ENCODE data around the gene MBOAT2.

Gene MBOAT2

GRCh38 chr2:8929128-8929527, 74.4 kb downstream of the MBOAT2 start:
- Histone ChIP-seq H3K9ac (ENCODE audit: low read depth, low read length, poor library complexity, severe bottlenecking) (no peak overlapping the region), H4K20me1 (ENCODE audit: insufficient read depth, low read length, poor library complexity, severe bottlenecking) (no peaks in the 10 kb centered on the region), H3K36me3 (ENCODE audit: insufficient read depth, low read length) (no peaks in the 10 kb centered on the region), H3K4me3 (ENCODE audit: low read length, poor library complexity, severe bottlenecking) (no peak overlapping the region), H3K4me2 (ENCODE audit: low read depth, low read length, poor library complexity, severe bottlenecking) (no peak overlapping the region), H3K79me2 (ENCODE audit: insufficient read depth, low read length) (no peaks in the 10 kb centered on the region), H2AFZ (ENCODE audit: low read length) (no peak overlapping the region), H3K9me2 (replicated peaks; ENCODE audit: low read depth, low read length) (no peaks in the 10 kb centered on the region), H3K9me3 (ENCODE audit: insufficient read depth, low read depth, low read length) (no peaks in the 10 kb centered on the region), H3K27me3 (ENCODE audit: insufficient read depth, low read length, poor library complexity, severe bottlenecking) (no peaks in the 10 kb centered on the region), H3F3A (ENCODE audit: low read depth) (no peaks in the 10 kb centered on the region), H3K4me1 (ENCODE audit: insufficient read depth, low read length, poor library complexity, severe bottlenecking) (peaks cover 14% of the 10 kb centered on the region)
- TF ChIP-seq, protein P1, sequence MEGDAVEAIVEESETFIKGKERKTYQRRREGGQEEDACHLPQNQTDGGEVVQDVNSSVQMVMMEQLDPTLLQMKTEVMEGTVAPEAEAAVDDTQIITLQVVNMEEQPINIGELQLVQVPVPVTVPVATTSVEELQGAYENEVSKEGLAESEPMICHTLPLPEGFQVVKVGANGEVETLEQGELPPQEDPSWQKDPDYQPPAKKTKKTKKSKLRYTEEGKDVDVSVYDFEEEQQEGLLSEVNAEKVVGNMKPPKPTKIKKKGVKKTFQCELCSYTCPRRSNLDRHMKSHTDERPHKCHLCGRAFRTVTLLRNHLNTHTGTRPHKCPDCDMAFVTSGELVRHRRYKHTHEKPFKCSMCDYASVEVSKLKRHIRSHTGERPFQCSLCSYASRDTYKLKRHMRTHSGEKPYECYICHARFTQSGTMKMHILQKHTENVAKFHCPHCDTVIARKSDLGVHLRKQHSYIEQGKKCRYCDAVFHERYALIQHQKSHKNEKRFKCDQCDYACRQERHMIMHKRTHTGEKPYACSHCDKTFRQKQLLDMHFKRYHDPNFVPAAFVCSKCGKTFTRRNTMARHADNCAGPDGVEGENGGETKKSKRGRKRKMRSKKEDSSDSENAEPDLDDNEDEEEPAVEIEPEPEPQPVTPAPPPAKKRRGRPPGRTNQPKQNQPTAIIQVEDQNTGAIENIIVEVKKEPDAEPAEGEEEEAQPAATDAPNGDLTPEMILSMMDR (conservative IDR thresholded peaks at IDR 0.05; ENCODE audit: low read length), result no peak
- TF ChIP-seq EZH2phosphoT487 (IDR thresholded peaks at IDR 0.05; ENCODE audit: borderline replicate concordance), result no peak

DNA sequence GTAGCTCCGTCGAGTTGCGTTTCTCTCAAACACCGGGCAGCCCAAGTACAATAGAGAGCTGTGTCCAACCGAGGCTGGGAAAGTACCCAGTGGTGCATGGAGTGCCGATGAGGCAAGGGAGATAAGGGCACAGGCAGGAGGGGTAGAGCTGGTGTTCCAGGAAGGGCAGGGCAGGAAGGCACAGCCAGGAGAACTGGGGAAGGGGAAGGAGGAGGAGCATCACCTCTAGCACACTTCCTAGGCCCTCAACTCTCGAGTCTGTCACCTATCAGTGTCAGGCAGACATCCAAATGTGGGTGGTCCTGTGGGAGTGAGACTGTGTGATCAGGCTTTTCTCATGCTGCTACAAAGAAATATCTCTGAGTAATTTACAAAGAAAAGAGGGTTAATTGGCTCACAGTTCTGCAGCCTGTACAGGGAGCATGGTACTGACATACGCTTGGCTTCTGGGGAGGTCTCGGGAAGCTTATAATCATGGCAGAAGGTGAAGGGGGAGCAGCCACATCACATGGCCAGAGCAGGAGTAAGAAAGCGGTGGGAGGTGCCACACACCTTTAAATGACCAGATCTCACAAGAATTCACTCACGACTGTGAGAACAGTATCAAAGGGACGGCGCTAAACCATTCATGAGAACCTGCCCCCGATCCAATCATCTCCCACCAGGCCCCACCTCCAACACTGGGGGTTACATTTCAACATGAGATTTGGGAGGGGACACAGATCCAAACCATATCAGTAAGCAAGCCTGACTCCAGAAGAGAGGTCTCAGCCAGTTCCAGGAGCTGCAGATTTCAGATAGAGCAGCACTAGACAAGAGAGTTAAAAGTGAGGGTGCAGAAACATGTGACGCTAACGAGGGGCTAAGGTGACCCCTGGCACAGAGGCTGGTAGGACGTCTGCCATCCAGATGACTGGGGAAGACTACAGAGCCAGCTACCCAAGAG, 75.7 kb downstream of the MBOAT2 start:
- H3K9ac ChIP-seq (ENCODE audit: low read depth, low read length, poor library complexity, severe bottlenecking), result no peak overlapping the region
- no peaks in the 10 kb centered on the region for H3K79me2 ChIP-seq (ENCODE audit: insufficient read depth, low read length)
- H3K4me3 ChIP-seq (ENCODE audit: low read length, poor library complexity, severe bottlenecking), result no peak overlapping the region
- H3K36me3 ChIP-seq (ENCODE audit: insufficient read depth, low read length), result no peaks in the 10 kb centered on the region
- no peaks in the 10 kb centered on the region for H4K20me1 ChIP-seq (ENCODE audit: insufficient read depth, low read length, poor library complexity, severe bottlenecking)
- no peaks in the 10 kb centered on the region for H3K27me3 ChIP-seq (ENCODE audit: insufficient read depth, low read length, poor library complexity, severe bottlenecking)
- no peaks in the 10 kb centered on the region for H3K9me3 ChIP-seq (ENCODE audit: insufficient read depth, low read depth, low read length)
- H3F3A ChIP-seq (ENCODE audit: low read depth), result no peaks in the 10 kb centered on the region
- no peak overlapping the region for H3K4me2 ChIP-seq (ENCODE audit: low read depth, low read length, poor library complexity, severe bottlenecking)
- H3K9me2 ChIP-seq (replicated peaks; ENCODE audit: low read depth, low read length), result no peaks in the 10 kb centered on the region
- H3K4me1 ChIP-seq (ENCODE audit: insufficient read depth, low read length, poor library complexity, severe bottlenecking), result peaks cover 15% of the 10 kb centered on the region
- TF ChIP-seq, protein P1 (conservative IDR thresholded peaks at IDR 0.05; ENCODE audit: low read length), result no peak
- TF ChIP-seq EZH2phosphoT487 (IDR thresholded peaks at IDR 0.05; ENCODE audit: borderline replicate concordance), result no peak
- H2AFZ ChIP-seq (ENCODE audit: low read length), result no peak overlapping the region

- Histone ChIP-seq H3K27me3 (ENCODE audit: insufficient read depth, low read length, poor library complexity, severe bottlenecking) (no peaks in the 10 kb centered on the region), H3K9me2 (replicated peaks; ENCODE audit: low read depth, low read length) (no peaks in the 10 kb centered on the region), H3K36me3 (ENCODE audit: insufficient read depth, low read length) (no peaks in the 10 kb centered on the region), H3K9me3 (ENCODE audit: insufficient read depth, low read depth, low read length) (no peaks in the 10 kb centered on the region), H3K4me3 (ENCODE audit: low read length, poor library complexity, severe bottlenecking) (no peak overlapping the region), H3K4me2 (ENCODE audit: low read depth, low read length, poor library complexity, severe bottlenecking) (no peak overlapping the region), H3K79me2 (ENCODE audit: insufficient read depth, low read length) (no peaks in the 10 kb centered on the region), H3K4me1 (ENCODE audit: insufficient read depth, low read length, poor library complexity, severe bottlenecking) (peaks cover 15% of the 10 kb centered on the region), H3K9ac (ENCODE audit: low read depth, low read length, poor library complexity, severe bottlenecking) (no peak overlapping the region), H2AFZ (ENCODE audit: low read length) (no peak overlapping the region), H3F3A (ENCODE audit: low read depth) (no peaks in the 10 kb centered on the region), H4K20me1 (ENCODE audit: insufficient read depth, low read length, poor library complexity, severe bottlenecking) (no peaks in the 10 kb centered on the region)
- TF ChIP-seq EZH2phosphoT487 (IDR thresholded peaks at IDR 0.05; ENCODE audit: borderline replicate concordance), result no peak
- TF ChIP-seq, protein P1 (conservative IDR thresholded peaks at IDR 0.05; ENCODE audit: low read length), result no peak
These were observed 77.1 kb downstream of the MBOAT2 start for GRCh38 chr2:8926356-8926755.

Measured in Loucy (cell line).